H7 (cell line): ENCODE measurements around the gene GNAZ. TPM values are rescaled to one million over a fixed set of nuclear protein-coding genes. Genes with fewer than 3 reads are reported as not detected.
A peak's percentile ranks its signal among the peaks of the same experiment; 100 is the strongest.

Source experiments
- DNase-seq: peaks from one replicate; pipeline ENCODE4 v3.0.0; 2012
- H3K27me3 ChIP-seq: 2 replicates; pipeline ENCODE4 v1.6.0; 2011; ENCODE audit warnings: mild to moderate bottlenecking, low read length; ENCODE audit not compliant: control insufficient read depth, insufficient read depth
- H3K36me3 ChIP-seq: replicated peaks from 2 replicates; pipeline ENCODE4 v1.5.1; 2011; ENCODE audit warnings: low read length; ENCODE audit not compliant: control insufficient read depth, insufficient read depth
- H3K4me3 ChIP-seq: 2 replicates; pipeline ENCODE4 v1.5.1; 2011; ENCODE audit warnings: low read depth, mild to moderate bottlenecking, control low read depth, low read length, moderate library complexity; ENCODE audit not compliant: insufficient read depth
- total RNA-seq: library from RNA; depleted of rRNA; stranded (reverse); fragments of >200 nt; shearing (Covaris generic); gene quantifications from 2 replicates; pipeline ENCODE4 v1.2.3, GENCODE V29; 2014

Gene GNAZ
- total RNA-seq, 1 experiment from 2014 or later = 18.0 TPM

GRCh38 chr22:23094695-23095681 lies 24.7 kb downstream of the GNAZ start:
- peak; percentile 75 for DNase-seq
- no peaks in the 10 kb centered on the region for H3K27me3 ChIP-seq
- no peaks in the 10 kb centered on the region for H3K36me3 ChIP-seq
- H3K4me3 ChIP-seq = no peak overlapping the region

GRCh38 chr22:23095733-23096342 lies 25.5 kb downstream of the GNAZ start:
- Histone ChIP-seq H3K36me3 (no peaks in the 10 kb centered on the region), H3K27me3 (no peaks in the 10 kb centered on the region), H3K4me3 (no peak overlapping the region)
- DNase-seq = no peak

- H3K4me3 ChIP-seq = no peak overlapping the region
- H3K27me3 ChIP-seq = no peaks in the 10 kb centered on the region
- DNase-seq = no peak
- no peaks in the 10 kb centered on the region for H3K36me3 ChIP-seq
Measured at GRCh38 chr22:23097412-23098229, 27.3 kb downstream of the GNAZ start.

- Histone ChIP-seq H3K4me3 (no peak overlapping the region), H3K36me3 (no peaks in the 10 kb centered on the region), H3K27me3 (no peaks in the 10 kb centered on the region)
- no peak for DNase-seq
Measured at GRCh38 chr22:23098230-23098705, 27.9 kb downstream of the GNAZ start.

GRCh38 chr22:23098718-23099530 lies 28.6 kb downstream of the GNAZ start:
- H3K36me3 ChIP-seq = no peaks in the 10 kb centered on the region
- no peak overlapping the region for H3K4me3 ChIP-seq
- no peak for DNase-seq
- no peaks in the 10 kb centered on the region for H3K27me3 ChIP-seq

- Histone ChIP-seq H3K4me3 (no peak overlapping the region), H3K36me3 (no peaks in the 10 kb centered on the region), H3K27me3 (no peaks in the 10 kb centered on the region)
- DNase-seq = no peak
Measured at GRCh38 chr22:23099531-23099804, 29.1 kb downstream of the GNAZ start.

GRCh38 chr22:23100124-23100801 lies 29.9 kb downstream of the GNAZ start:
- DNase-seq = no peak

GRCh38 chr22:23101524-23101923 lies 31.2 kb downstream of the GNAZ start:
- H3K4me3 ChIP-seq = no peak overlapping the region
- no peak for DNase-seq
- no peaks in the 10 kb centered on the region for H3K27me3 ChIP-seq
- H3K36me3 ChIP-seq = no peaks in the 10 kb centered on the region

More at GRCh38 chr22:23100124-23100801, 29.9 kb downstream of the GNAZ start:
- Histone ChIP-seq H3K27me3 (no peaks in the 10 kb centered on the region), H3K4me3 (no peak overlapping the region), H3K36me3 (no peaks in the 10 kb centered on the region)

- Histone ChIP-seq H3K4me3 (no peak overlapping the region), H3K27me3 (no peaks in the 10 kb centered on the region), H3K36me3 (no peaks in the 10 kb centered on the region)
- DNase-seq = no peak
Measured at GRCh38 chr22:23102002-23102655, 31.8 kb downstream of the GNAZ start.

- H3K4me3 ChIP-seq = no peak overlapping the region
- no peak for DNase-seq
- no peaks in the 10 kb centered on the region for H3K36me3 ChIP-seq
- H3K27me3 ChIP-seq = no peaks in the 10 kb centered on the region
Measured at GRCh38 chr22:23102776-23103175, 32.5 kb downstream of the GNAZ start.

GRCh38 chr22:23103199-23103954 lies 33.1 kb downstream of the GNAZ start:
- no peak for DNase-seq
- Histone ChIP-seq H3K36me3 (no peaks in the 10 kb centered on the region), H3K4me3 (no peak overlapping the region), H3K27me3 (no peaks in the 10 kb centered on the region)

- Histone ChIP-seq H3K27me3 (no peaks in the 10 kb centered on the region), H3K36me3 (no peaks in the 10 kb centered on the region), H3K4me3 (no peak overlapping the region)
- DNase-seq = no peak
Measured at GRCh38 chr22:23104187-23104971, 34.1 kb downstream of the GNAZ start.
